Gastrocnemius medialis (tissue), 4 donors: ENCODE measurements around the gene LRFN3. TPM values are rescaled to one million over a fixed set of nuclear protein-coding genes. Genes with fewer than 3 reads are reported as not detected.

Experiments used
- ATAC-seq, 2 donors: fragments of 150-250 bp; one replicate each; pipeline ENCODE4 v1.9.1; 2016
- DNase-seq, 2 donors: peaks; one replicate each; pipeline ENCODE4 v3.0.0-alpha.2; 2019
- H3K27ac ChIP-seq, 4 donors: fragments of 200-600 bp; sonication (generic); 1 replicate in 1 of 4; 2 replicates in 3 of 4; pipeline ENCODE4 v1.5.1; 2016 to 2018; ENCODE audit warnings: mild to moderate bottlenecking in 2 of 4, moderate library complexity in 1 of 4
- H3K27me3 ChIP-seq, 3 donors: fragments of 200-600 bp; sonication (generic) in 2 of 3; 1 replicate in 1 of 3; 2 replicates in 2 of 3; pipeline versions ENCODE4 v1.5.1 to v1.6.0; 2016 to 2019; ENCODE audit warnings: mild to moderate bottlenecking in 1 of 3, moderate library complexity in 1 of 3
- H3K36me3 ChIP-seq, 2 donors: fragments of 200-600 bp; sonication (generic) in 1 of 2; one replicate each; pipeline ENCODE4 v1.5.1; 2017 to 2018
- H3K4me1 ChIP-seq, 2 donors: fragments of 200-600 bp; sonication (generic) in 1 of 2; one replicate each; pipeline ENCODE4 v1.5.1; 2016 to 2017; ENCODE audit warnings: mild to moderate bottlenecking in 2 of 2
- H3K4me3 ChIP-seq, 4 donors: fragments of 200-600 bp; sonication (generic) in 3 of 4; 1 replicate in 1 of 4; 2 replicates in 3 of 4; pipeline ENCODE4 v1.5.1; 2016 to 2019; ENCODE audit warnings: mild to moderate bottlenecking in 2 of 4
- H3K9me3 ChIP-seq, 3 donors: fragments of 200-600 bp; sonication (generic) in 2 of 3; 1 replicate in 1 of 3; 2 replicates in 2 of 3; pipeline ENCODE4 v1.5.1; 2016 to 2019
- POLR2A ChIP-seq, 2 donors: fragments of 450-650 bp; IDR thresholded peaks; one replicate each; pipeline ENCODE4 v1.6.1; 2017; ENCODE audit warnings: antibody characterized with exemption in 2 of 2, mild to moderate bottlenecking in 2 of 2, moderate library complexity in 2 of 2
- in situ Hi-C, 4 donors: fragments of 200-750 bp; cut with MboI; loops; one replicate each; pipeline versions ENCODE4 v1.15.0 to v1.8.0; 2017; ENCODE audit warnings: low sequenced_read_pairs in 4 of 4
- intact Hi-C: fragments of 100-400 bp; cut with DNase I; formaldehyde crosslinking; loops from one replicate; pipeline ENCODE4 v1.15.1; 2023; ENCODE audit warnings: low total_unique reads
- total RNA-seq, 4 donors: library from RNA; depleted of rRNA; stranded (reverse); fragments of >200 nt; gene quantifications; one replicate each; pipeline versions ENCODE4 v1.1.0 to v1.2.3, GENCODE V29; 2016
- TF ChIP-seq, protein P1 (sequence below), 5 experiments: fragments of 450-650 bp in 3 of 5; fragments of 200-600 bp in 2 of 5; sonication (generic) in 2 of 5; IDR thresholded peaks in 4 of 5; conservative IDR thresholded peaks in 1 of 5; 1 replicate in 4 of 5; 2 replicates in 1 of 5; pipeline ENCODE4 v1.5.1; 2016 to 2019; ENCODE audit warnings: antibody characterized with exemption in 5 of 5, mild to moderate bottlenecking in 3 of 5, moderate library complexity in 3 of 5

The LRFN3 gene
- total RNA-seq, 4 donors from 2014 or later, result 7.4 to 18.2 (median 12.8) TPM

DNA sequence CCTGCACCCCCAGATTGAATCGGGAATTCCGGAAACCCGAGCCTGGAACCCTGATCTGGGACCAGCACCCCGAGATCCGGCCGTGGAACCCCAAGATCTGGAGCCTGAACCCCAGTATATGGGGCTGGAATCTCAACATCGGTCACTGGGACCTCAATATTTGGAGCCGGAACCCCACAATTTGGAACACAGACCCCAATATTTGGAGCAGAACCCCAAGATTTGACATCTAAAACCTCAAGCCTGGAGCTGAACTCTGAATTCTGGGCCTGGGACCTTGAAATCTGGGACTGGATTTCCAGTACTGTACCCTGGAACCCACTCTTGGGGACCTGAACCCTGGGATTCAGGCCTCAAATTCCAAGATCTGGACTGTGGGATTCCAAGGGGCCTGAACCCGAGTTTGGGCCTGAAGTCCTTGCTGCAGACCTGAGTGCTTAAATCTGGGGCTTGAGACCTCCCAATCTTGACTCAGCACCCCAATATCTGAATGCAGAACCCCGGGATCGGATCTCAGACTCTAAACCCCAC lies 629 bp downstream of the LRFN3 start:
- H3K36me3 ChIP-seq, result peaks cover 0 to 18% of the 10 kb centered on the region in 2 donors
- TF ChIP-seq, protein P1, sequence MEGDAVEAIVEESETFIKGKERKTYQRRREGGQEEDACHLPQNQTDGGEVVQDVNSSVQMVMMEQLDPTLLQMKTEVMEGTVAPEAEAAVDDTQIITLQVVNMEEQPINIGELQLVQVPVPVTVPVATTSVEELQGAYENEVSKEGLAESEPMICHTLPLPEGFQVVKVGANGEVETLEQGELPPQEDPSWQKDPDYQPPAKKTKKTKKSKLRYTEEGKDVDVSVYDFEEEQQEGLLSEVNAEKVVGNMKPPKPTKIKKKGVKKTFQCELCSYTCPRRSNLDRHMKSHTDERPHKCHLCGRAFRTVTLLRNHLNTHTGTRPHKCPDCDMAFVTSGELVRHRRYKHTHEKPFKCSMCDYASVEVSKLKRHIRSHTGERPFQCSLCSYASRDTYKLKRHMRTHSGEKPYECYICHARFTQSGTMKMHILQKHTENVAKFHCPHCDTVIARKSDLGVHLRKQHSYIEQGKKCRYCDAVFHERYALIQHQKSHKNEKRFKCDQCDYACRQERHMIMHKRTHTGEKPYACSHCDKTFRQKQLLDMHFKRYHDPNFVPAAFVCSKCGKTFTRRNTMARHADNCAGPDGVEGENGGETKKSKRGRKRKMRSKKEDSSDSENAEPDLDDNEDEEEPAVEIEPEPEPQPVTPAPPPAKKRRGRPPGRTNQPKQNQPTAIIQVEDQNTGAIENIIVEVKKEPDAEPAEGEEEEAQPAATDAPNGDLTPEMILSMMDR (IDR thresholded peaks at IDR 0.05 in 4 of 5, conservative IDR thresholded peaks at IDR 0.05 in 1 of 5), result no peak
- no peak for TF ChIP-seq POLR2A (IDR thresholded peaks at IDR 0.05)
- H3K9me3 ChIP-seq, result no peaks in the 10 kb centered on the region
- no peaks in the 10 kb centered on the region for H3K27me3 ChIP-seq
- in situ Hi-C loops, result loop anchor here in 1 of 4 donors (10.0 kb wide), 2 partner anchors 52 to 222 kb away; partner anchors contain the start of gene KMT2B
- peaks cover 23 to 41% of the 10 kb centered on the region in 2 donors for H3K4me1 ChIP-seq
- DNase-seq, result no peak
- peak overlapping the region; percentile 73 to 89 (median 86) for H3K27ac ChIP-seq
- no peak for ATAC-seq
- H3K4me3 ChIP-seq, result peak overlapping the region; percentile 68 to 94 (median 88)
- intact Hi-C loops, result loop anchor here (5.0 to 10.0 kb wide), 3 partner anchors 278 to 670 kb away; partner anchors contain the start of genes RBM42, USF2, ZNF146 and ZNF565

DNA sequence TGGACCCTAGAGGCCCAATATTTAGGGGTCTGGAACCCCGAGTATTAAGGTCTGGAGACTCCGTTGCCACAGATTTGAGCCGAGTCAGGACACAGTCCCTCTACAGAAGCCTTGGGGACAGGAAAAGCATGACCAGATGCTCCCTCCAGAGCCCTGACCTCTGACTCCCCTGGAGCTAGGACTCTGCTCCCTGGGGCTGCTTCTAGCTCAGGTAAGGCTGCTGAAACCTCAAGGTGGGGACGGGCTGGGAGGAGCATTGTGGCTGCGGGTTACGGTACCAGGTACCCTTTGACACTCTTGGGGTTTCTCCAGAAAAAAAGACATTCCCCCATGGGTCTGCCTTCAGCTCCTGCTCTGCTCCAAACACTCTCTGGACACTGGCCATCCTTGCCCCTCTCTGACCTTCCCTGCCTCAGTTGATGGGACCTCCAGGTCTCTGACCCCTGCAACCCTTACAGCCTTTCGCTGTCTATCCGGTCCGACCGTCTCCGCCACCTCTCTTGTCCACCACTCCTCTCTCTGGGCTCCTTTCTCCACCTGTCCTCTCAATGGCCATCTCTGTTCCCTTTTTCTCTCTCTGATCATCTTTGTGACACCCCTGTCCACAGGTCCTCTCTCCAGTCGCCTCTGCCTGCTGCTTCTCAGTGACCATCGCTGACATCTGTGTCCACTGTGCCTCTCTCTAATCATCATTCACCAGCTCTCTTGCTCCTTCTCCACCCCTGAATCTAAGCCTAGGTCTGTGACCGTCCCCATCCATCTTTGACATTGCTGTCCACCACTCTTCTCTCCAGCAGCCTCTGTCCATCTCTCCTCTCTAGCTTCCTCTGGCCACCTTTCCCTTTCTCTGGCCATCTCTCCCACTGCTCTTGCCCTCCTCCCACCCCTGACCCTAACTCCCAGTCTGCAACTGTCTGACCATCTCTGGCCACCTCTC lies 1.4 kb downstream of the LRFN3 start:
- Histone ChIP-seq H3K4me1 (peaks cover 23 to 36% of the 10 kb centered on the region in 2 donors), H3K4me3 (peak overlapping the region; percentile 68 to 94 (median 88)), H3K27me3 (no peaks in the 10 kb centered on the region), H3K36me3 (peaks cover 0 to 26% of the 10 kb centered on the region in 2 donors), H3K27ac (peak overlapping the region; percentile 73 to 89 (median 86)), H3K9me3 (no peaks in the 10 kb centered on the region)
- no peak for TF ChIP-seq POLR2A (IDR thresholded peaks at IDR 0.05)
- TF ChIP-seq, protein P1 (IDR thresholded peaks at IDR 0.05 in 4 of 5, conservative IDR thresholded peaks at IDR 0.05 in 1 of 5), result no peak
- intact Hi-C loops (loop anchor here (5.0 to 10.0 kb wide), 3 partner anchors 277 to 670 kb away; partner anchors contain the start of genes RBM42, USF2, ZNF146 and ZNF565), in situ Hi-C loops (loop anchor here in 1 of 4 donors (10.0 kb wide), 2 partner anchors 53 to 223 kb away; partner anchors contain the start of gene KMT2B)
- DNase-seq (no peak), ATAC-seq (no peak)

- ATAC-seq (no peak), DNase-seq (no peak)
- Histone ChIP-seq H3K36me3 (peaks cover 0 to 33% of the 10 kb centered on the region in 2 donors), H3K27me3 (no peaks in the 10 kb centered on the region), H3K9me3 (no peaks in the 10 kb centered on the region), H3K27ac (peak overlapping the region in 1 of 4 donors; percentile 89), H3K4me3 (peak overlapping the region in 1 of 4 donors; percentile 86), H3K4me1 (peaks cover 23 to 36% of the 10 kb centered on the region in 2 donors)
- intact Hi-C loops (loop anchor here (5.0 to 10.0 kb wide), 3 partner anchors 276 to 671 kb away; partner anchors contain the start of genes RBM42, USF2, ZNF146 and ZNF565), in situ Hi-C loops (loop anchor here in 1 of 4 donors (10.0 kb wide), 2 partner anchors 54 to 224 kb away; partner anchors contain the start of gene KMT2B)
- no peak for TF ChIP-seq POLR2A (IDR thresholded peaks at IDR 0.05)
- TF ChIP-seq, protein P1 (IDR thresholded peaks at IDR 0.05 in 4 of 5, conservative IDR thresholded peaks at IDR 0.05 in 1 of 5), result no peak
Observed at GRCh38 chr19:35938282-35939224, 2.4 kb downstream of the LRFN3 start.
